ENCODE results near the gene CDK4. TPM values are rescaled to one million over a fixed set of nuclear protein-coding genes. Genes with fewer than 3 reads are reported as not detected.

Gene CDK4
- total and polyA plus RNA-seq, 10 donors = 34.3 to 77.8 (median 53.3) TPM

DNA sequence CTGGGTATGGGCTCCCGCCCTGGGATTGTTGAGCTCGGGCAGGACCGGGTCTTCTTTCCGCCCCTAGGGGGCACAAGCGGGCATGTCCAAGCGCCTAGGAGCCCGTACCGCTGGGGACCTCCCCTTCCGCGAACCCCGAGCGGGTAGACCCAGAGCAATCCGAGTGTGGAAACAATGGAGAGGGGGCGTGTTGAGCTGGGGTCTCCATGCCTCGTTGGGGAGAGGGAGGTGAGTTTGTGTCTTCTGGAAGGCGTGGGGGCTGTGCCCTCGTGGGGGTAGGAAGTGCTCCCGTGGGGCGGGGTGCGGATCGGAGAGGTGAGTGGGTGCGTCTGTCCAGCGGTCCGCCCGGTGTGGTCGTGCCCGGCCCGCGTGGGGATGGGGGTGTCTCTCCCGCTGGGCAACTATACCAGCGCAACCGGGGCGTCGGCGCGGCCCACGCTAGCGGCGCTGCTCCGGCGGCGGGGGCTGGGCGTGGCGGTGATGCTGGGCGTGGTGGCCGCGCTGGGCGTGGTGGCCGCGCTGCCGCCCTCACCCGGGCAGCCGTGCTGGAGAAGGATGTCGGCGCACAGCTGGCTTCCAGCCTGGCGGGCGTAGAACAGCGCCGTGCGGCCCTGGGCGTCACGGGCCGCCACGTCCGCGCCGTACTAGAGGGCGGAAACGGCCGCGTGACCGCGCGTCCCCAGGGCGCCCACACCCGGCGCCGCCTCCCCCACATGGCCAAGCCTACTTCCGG lies 25.8 kb downstream of the CDK4 start:
- Histone ChIP-seq H3K9me3 (no peaks in the 10 kb centered on the region), H3K4me1 (peaks cover 0 to 24% (median 7%) of the 10 kb centered on the region in 6 donors), H3K27ac (peak overlapping the region in 7 of 8 donors; percentile 22 to 79 (median 62)), H3K36me3 (peaks cover 0 to 67% (median 54%) of the 10 kb centered on the region in 6 donors), H3K27me3 (replicated peaks in 1 of 7) (no peaks in the 10 kb centered on the region), H3K4me3 (peak overlapping the region; percentile 42 to 76 (median 48))
- DNase-seq = peak; percentile 87
- TF ChIP-seq CTCF (IDR thresholded peaks at IDR 0.05 in 8 of 11, conservative IDR thresholded peaks at IDR 0.05 in 3 of 11) (peak; percentile 24 to 71 (median 58)), POLR2AphosphoS5 (IDR thresholded peaks at IDR 0.05) (peak; percentile 27 to 53 (median 28)), POLR2A (IDR thresholded peaks at IDR 0.05) (no peak)
- intact Hi-C loops (cut with DNase I; ENCODE audit: low total_unique reads) = no loop called here
- 37 to 82% (median 66%) methylated on average over 50 to 79 of the region's 79 CpGs for WGBS, 5 donors

GRCh38 chr12:57725851-57726150 lies 26.3 kb downstream of the CDK4 start:
- Histone ChIP-seq H3K36me3 (peaks cover 0 to 67% (median 53%) of the 10 kb centered on the region in 6 donors), H3K4me1 (peaks cover 0 to 24% (median 7%) of the 10 kb centered on the region in 6 donors), H3K4me3 (peak overlapping the region in 7 of 8 donors; percentile 42 to 76 (median 48)), H3K27ac (peak overlapping the region in 5 of 8 donors; percentile 51 to 79 (median 67)), H3K27me3 (replicated peaks in 1 of 7) (no peaks in the 10 kb centered on the region), H3K9me3 (no peaks in the 10 kb centered on the region)
- intact Hi-C loops (cut with DNase I; ENCODE audit: low total_unique reads) = no loop called here
- no peak for TF ChIP-seq POLR2AphosphoS5 (IDR thresholded peaks at IDR 0.05)
- no peak for TF ChIP-seq POLR2A (IDR thresholded peaks at IDR 0.05)
- TF ChIP-seq CTCF (IDR thresholded peaks at IDR 0.05 in 8 of 11, conservative IDR thresholded peaks at IDR 0.05 in 3 of 11) = no peak
- WGBS, 5 donors = 60 to 72% (median 62%) methylated on average over 7 to 10 of the region's 10 CpGs
- no peak for DNase-seq

GRCh38 chr12:57724936-57725740 lies 27.0 kb downstream of the CDK4 start:
- no peak overlapping the region for H3K4me3 ChIP-seq
- H3K27me3 ChIP-seq (replicated peaks in 1 of 7) = no peaks in the 10 kb centered on the region
- peaks cover 0 to 24% (median 7%) of the 10 kb centered on the region in 6 donors for H3K4me1 ChIP-seq
- H3K9me3 ChIP-seq = no peaks in the 10 kb centered on the region
- H3K36me3 ChIP-seq = peaks cover 0 to 67% (median 54%) of the 10 kb centered on the region in 6 donors
- 70 to 84% (median 80%) methylated on average over 7 to 11 of the region's 11 CpGs for WGBS, 5 donors
- H3K27ac ChIP-seq = no peak overlapping the region
- TF ChIP-seq CTCF (IDR thresholded peaks at IDR 0.05 in 8 of 11, conservative IDR thresholded peaks at IDR 0.05 in 3 of 11) (no peak), POLR2A (IDR thresholded peaks at IDR 0.05) (no peak), POLR2AphosphoS5 (IDR thresholded peaks at IDR 0.05) (peak in 1 of 3 donors; percentile 16)
- no peak for DNase-seq
- intact Hi-C loops (cut with DNase I; ENCODE audit: low total_unique reads) = no loop called here

All from spleen (tissue), 11 donors.